HG02678 (cell line): ENCODE results near the gene ATF5.

Source experiments
- ATAC-seq: cut with Tn5 transposase; IDR thresholded peaks from one replicate; pipeline ENCODE4 v1.9.1; 2021; ENCODE audit warnings: mild to moderate bottlenecking, moderate library complexity; ENCODE audit not compliant: unreplicated experiment

Gene ATF5

DNA sequence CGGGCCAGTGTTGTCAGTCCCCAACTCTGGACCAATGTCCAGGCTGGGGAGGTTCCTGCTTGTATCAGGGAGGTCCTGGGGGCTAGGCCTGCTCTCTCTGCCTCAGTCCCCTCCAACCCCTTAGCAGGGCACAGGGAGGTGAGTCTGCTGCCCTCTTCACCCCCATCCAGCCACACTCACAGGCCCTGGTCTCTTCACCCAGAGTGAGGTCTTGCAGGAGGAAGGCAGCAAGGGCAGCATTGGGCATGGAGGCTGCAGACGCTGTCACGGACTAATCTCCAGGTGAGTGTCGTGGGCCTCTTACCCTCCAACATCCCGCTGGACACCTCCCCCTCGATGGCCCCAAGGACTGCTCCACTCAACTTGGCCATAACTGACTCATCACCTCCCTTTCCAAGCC, 43.8 kb downstream of the ATF5 start:
- ATAC-seq: no peak

DNA sequence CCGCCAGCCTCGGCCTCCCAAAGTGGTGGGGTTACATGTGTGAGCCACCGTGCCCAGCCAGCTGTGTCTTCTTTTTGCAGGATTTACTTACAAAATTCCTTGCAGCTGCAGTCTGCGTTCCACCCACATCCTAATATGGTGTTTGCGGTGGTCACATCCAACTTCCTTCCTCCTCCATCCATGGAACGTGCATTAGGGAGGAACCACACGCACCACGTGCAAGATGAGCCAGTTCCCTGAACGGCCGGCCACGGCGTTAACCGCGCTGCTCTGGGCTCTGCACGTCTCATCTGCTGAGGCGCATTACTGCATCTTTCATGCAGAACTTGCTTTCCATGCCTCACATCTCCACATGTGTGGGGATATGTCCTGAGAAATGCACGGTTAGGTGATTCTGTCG, 45.0 kb downstream of the ATF5 start:
- no peak for ATAC-seq

DNA sequence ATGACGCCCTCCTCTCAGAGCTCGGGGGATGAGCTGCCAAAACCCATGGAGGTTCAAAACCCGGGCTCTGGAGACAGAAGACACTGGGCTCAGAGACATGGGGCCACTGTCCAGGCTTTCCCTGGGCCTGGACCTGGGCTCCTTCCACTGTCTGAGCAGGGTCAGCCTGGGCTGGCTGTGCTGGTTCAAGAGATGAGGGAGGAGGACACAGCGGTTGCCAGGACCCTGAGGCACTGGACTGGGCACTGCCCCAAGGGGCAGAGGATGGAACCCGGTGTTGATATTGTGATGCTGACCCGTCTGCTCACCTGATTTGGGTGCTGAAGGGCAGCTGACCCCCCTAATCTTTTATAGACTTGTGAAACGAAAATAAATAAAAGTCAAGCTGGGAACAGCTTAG, 46.0 kb downstream of the ATF5 start:
- no peak for ATAC-seq

DNA sequence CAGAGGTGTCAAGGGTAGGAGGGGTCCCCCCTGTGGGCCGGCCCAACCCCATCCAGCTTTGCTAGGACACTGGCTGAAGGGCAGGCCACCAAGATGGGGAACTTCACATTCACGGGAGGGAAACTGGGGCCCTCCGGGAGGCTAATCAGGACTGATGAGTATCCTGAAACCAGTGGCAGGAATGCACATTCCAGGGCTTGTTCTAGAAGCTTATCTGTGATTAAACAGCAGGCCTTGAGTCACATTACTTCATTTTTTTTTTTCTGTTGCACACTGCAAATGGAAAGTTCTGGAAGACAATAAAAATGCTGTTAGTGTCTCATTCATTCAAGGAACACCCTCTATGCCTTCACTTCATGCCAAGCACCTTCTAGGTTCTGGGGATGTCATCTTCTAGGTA, 47.5 kb downstream of the ATF5 start:
- ATAC-seq: no peak

DNA sequence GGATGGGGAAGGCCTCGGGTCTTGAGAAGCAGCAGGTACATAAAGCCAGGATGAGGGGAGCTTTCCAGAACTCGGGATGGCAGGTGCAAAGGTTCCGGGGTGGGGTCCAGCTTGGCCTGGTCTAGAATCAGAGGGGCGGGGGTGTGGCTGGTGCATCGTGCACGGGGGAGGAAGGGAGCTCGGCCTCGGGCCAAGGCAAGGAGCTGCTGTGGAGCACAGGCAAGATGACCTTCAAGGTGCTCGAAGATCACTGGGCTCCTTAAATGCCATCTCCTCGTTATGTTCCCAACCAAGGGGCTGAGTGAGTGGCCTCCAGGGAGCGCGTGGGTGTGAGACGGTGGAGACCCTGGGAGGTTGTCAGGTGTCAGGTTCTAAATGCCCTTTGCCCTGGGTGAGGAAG, 48.1 kb downstream of the ATF5 start:
- no peak for ATAC-seq

DNA sequence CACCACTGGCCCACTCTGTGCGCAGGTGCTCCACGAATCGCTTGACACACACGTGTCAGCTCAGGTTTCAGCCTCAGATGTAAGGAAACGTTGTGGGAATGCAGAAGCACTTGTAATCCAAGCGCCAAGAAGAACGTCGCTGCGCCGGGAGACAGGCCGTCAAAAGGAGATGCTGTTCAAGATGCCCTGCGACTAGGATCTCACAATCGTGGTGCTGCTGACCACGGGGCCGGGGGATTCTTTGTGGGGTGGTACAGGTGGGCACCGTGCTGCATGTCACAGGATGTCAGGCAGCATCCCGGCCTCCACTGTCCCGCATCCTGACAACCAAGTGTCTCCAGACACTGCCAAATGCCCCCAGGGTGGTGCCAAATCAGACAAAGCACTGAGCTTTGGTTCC, 48.9 kb downstream of the ATF5 start:
- ATAC-seq: no peak

DNA sequence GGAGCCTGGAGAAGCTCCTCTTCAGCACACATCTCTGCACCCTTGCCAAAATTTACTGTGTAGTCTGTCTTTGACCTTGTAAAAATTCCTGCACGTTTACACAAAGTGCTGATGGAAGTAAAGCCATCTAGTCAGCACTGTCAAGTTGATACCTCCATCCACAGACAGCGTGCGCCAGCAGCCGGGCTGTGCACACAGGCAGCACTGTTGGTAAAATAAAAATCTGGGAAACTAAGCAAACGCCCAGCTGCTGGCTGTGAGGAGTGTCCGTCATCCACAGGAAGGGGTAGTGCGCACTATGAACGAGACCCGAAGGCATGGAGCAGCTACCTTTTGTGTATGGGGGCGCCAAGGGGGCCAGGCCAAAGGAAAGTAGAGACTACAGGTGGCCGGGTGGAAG, 49.3 kb downstream of the ATF5 start:
- ATAC-seq: no peak

DNA sequence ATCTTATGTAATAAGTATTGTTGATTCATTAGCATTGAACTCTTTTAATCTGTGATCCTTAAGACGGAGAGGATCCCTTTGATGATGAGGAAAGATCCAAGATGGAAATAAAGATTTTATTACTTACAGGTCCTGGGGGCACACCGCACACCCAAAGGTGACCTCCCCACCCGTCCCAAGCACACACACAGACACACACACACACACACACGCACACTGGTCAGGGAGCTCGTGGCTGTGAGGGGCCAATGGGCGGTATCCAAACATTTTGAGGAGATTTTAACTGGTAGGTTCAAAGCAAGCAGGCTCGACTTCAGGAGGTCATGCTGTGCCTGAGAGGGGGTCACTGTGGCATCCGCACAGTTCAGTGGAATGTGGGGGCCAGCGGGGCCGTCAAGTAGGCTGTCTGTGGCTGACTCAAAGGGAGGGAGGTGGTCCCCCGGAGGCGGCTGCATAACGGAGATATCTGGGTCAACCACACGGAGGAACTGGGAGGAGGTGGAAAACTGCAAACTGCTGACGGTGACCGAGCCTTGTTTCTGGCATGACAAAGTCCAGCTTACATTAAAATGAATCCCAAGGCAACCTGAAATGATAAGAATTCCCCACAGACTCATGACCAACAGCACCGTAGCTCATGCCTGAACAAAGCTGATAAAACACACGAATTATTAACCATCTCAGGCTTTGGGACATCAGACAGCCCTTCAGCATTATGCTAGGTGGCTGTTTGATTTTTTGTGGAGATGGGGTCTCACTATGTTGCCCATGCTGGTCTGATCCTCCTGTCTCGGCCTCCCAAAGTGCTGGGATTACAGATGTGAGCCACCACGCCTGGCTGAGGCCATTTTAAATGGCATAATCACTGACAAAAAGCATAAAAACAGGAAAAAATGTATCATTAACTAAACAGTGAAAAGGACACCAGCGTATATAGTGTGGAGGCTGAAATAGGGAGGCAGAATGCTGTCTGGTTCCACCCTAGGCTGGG, 52.9 kb downstream of the ATF5 start:
- no peak for ATAC-seq
